ENCODE measurements around the gene C2orf81.

GRCh38 chr2:74462786-74463105 lies 41.3 kb upstream of the C2orf81 start:
- TF ChIP-seq, protein P1, sequence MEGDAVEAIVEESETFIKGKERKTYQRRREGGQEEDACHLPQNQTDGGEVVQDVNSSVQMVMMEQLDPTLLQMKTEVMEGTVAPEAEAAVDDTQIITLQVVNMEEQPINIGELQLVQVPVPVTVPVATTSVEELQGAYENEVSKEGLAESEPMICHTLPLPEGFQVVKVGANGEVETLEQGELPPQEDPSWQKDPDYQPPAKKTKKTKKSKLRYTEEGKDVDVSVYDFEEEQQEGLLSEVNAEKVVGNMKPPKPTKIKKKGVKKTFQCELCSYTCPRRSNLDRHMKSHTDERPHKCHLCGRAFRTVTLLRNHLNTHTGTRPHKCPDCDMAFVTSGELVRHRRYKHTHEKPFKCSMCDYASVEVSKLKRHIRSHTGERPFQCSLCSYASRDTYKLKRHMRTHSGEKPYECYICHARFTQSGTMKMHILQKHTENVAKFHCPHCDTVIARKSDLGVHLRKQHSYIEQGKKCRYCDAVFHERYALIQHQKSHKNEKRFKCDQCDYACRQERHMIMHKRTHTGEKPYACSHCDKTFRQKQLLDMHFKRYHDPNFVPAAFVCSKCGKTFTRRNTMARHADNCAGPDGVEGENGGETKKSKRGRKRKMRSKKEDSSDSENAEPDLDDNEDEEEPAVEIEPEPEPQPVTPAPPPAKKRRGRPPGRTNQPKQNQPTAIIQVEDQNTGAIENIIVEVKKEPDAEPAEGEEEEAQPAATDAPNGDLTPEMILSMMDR (IDR thresholded peaks at IDR 0.05) = no peak
- no peak for TF ChIP-seq ELF1 (IDR thresholded peaks at IDR 0.05)
- no peak for TF ChIP-seq YY1 (IDR thresholded peaks at IDR 0.05; ENCODE audit: low read depth)
- no peak for TF ChIP-seq POLR2AphosphoS5 (IDR thresholded peaks at IDR 0.05; ENCODE audit: low read depth, low read length)
- TF ChIP-seq MXI1 (IDR thresholded peaks at IDR 0.05; ENCODE audit: low read depth, low read length) = no peak
